Measurements from ENCODE around the gene AGBL1.
"Not testable (repeated sequence)": the region's sequence is repeated elsewhere in the genome, so short reads cannot be mapped to it uniquely, and the experiment has no call there.

AGBL1 gene

DNA sequence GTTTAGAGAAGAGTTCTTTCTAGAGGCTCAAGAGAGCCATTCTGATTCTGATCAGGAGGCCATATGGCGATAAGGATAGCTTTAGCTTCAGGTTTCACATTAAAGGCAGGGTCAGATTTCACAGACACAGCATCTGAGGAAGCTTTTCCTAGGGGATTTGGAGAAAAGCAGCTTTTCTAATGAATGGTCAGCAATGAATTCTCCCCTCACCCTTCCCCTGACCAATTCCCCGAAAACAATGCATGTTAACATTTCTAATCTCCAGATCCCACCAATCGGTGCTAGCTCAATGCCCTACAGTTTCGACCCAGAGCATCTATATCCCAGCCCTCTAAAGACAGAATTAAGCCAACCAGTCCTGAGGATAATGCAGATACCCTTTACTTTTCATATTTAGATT lies 9.8 kb downstream of the AGBL1 start:
- FAIRE-seq (no peak), DNase-seq (ENCODE audit: insufficient read length) (no peak)
- no peak for TF ChIP-seq POLR2AphosphoS5 (IDR thresholded peaks at IDR 0.05; ENCODE audit: low read depth, low read length)

DNA sequence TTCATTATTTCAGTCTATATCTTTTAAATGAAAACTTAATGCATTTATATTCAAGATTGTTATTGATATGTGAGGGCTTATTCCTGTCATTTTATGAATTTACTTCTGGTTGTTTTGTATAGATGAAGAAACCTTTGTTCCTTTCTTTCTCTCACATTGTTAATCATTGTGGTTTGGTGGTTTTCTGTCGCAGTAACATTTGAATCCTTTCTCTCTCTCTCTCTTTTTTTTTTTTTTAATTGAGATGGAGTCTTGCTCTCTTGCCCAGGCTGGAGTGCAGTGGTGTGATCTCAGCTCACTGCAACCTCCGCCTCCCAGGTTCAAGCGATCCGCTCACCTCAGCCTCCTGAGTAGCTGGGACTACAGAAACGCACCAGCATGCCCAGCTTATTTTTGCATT lies 22.1 kb downstream of the AGBL1 start:
- FAIRE-seq, result no peak
- no peak for DNase-seq (ENCODE audit: insufficient read length)
- no peak for TF ChIP-seq POLR2AphosphoS5 (IDR thresholded peaks at IDR 0.05; ENCODE audit: low read depth, low read length)
- no peak for TF ChIP-seq POLR2A (IDR thresholded peaks at IDR 0.05; ENCODE audit: low read depth, low read length)
- TF ChIP-seq TAF1 (IDR thresholded peaks at IDR 0.05; ENCODE audit: borderline replicate concordance, low read depth, low read length), result no peak

DNA sequence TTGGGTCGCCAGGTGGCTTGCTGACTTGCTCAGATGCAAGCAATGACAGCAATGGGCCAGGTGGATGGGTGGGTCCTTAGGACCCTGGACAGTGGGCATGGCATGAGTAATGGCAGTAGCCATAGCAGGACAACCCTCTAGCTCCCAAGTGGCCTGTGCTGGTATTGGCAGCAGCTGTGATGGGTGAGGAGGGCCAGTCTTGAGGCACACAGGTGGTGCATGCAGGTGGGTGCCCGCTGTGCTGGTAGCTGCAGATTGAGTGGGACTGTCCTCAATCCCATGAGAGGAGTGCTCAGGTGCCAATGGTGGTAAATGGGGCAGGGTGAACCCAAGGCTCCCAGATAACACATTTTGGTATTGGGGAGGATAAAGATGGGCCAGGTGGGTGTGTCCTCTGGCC lies 24.2 kb downstream of the AGBL1 start:
- TF ChIP-seq TAF1 (IDR thresholded peaks at IDR 0.05; ENCODE audit: borderline replicate concordance, low read depth, low read length), result no peak
- no peak for TF ChIP-seq POLR2A (IDR thresholded peaks at IDR 0.05; ENCODE audit: low read depth, low read length)
- no peak for TF ChIP-seq POLR2AphosphoS5 (IDR thresholded peaks at IDR 0.05; ENCODE audit: low read depth, low read length)
- no peak for DNase-seq (ENCODE audit: insufficient read length)
- no peak for FAIRE-seq

DNA sequence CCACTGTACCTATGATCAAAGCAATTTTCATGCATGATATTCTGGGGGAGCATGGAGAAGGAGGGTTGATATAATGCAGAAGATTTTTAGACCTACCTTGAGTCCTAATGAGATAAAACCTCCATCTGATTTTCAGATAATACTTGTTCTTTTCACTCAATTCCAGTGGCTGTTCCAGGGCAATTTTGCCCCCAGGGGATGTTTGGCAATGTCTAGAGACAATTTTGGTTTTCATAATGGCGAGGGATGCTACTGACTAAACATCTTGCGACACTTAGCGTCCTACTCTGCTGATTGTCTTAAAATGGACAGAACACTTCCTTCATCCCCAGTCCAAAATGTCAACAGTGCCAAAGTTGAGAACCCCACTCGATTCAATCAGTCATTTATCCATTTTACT lies 26.6 kb downstream of the AGBL1 start:
- no peak for TF ChIP-seq TAF1 (IDR thresholded peaks at IDR 0.05; ENCODE audit: borderline replicate concordance, low read depth, low read length)
- no peak for TF ChIP-seq POLR2A (IDR thresholded peaks at IDR 0.05; ENCODE audit: low read depth, low read length)
- no peak for TF ChIP-seq POLR2AphosphoS5 (IDR thresholded peaks at IDR 0.05; ENCODE audit: low read depth, low read length)
- no peak for FAIRE-seq
- no peak for DNase-seq (ENCODE audit: insufficient read length)

DNA sequence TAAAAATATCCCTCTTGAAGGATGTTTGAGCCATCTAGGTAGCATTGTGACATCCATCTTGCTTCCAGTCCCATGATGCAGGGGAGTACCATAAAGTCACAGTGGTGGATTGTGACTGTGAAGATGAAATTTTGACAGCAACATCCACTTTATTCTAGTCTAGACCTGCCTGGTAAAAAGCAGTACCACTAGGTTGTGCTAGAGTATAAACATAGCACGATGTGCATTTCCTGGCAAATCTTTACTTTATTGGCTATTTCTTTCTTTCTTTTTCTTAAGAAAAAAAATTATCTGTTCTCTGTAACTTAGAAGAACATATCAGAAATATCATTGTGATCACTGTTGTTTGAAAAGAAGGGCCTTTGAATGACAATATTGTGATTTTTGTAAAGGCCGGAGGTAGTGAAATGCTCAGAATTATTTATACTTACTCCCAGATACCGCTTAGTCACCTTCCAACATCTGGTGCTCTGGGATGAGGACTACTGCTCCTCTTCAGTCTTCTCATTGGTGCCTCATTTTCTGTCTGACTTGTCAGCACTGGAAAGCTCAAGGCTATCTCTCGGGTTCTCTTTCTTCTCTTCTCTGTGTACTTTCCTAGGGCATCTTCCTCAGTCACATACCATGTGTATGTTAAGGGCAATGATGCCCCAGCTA lies 35.6 kb downstream of the AGBL1 start:
- no peak for FAIRE-seq
- TF ChIP-seq POLR2A (IDR thresholded peaks at IDR 0.05; ENCODE audit: low read depth, low read length) (no peak), TAF1 (IDR thresholded peaks at IDR 0.05; ENCODE audit: borderline replicate concordance, low read depth, low read length) (no peak), POLR2AphosphoS5 (IDR thresholded peaks at IDR 0.05; ENCODE audit: low read depth, low read length) (no peak)

DNA sequence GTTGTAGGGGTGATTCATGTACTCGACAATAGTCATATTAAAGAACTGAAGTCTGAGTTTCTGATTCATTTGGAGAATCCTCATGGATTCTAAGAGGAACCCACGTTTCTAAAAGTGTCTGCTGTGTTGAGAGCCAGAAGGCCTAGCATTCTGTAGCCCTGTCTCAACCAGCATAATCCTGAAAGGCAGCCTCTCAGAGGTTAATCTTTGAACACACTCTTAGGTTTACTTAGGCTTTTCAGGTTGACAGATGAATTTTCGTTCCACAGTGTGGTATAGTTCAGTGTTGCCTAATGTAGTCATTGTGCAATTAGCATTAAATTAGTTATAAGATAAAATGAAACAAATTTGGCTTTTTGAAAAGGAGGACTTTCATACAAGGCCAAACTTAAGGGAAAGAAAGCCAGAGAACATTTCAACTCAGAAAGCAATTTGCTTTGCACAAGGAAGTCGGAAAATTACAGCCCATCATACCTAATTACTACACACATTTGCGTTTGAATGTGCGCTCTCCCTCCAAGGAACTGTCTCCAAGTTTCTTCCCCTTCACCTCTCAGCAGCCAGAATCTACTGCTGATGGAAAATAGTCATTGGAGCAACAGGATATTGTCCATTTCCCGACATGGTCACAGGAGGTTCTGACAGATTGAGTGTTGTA lies 42.0 kb downstream of the AGBL1 start:
- TF ChIP-seq POLR2A (IDR thresholded peaks at IDR 0.05; ENCODE audit: low read depth, low read length) (no peak), TAF1 (IDR thresholded peaks at IDR 0.05; ENCODE audit: borderline replicate concordance, low read depth, low read length) (no peak), POLR2AphosphoS5 (IDR thresholded peaks at IDR 0.05; ENCODE audit: low read depth, low read length) (no peak)
- DNase-seq (ENCODE audit: insufficient read length) (no peak), FAIRE-seq (no peak)

More for the DNA sequence above, 35.6 kb downstream of the AGBL1 start:
- no peak for DNase-seq (ENCODE audit: insufficient read length)

DNA sequence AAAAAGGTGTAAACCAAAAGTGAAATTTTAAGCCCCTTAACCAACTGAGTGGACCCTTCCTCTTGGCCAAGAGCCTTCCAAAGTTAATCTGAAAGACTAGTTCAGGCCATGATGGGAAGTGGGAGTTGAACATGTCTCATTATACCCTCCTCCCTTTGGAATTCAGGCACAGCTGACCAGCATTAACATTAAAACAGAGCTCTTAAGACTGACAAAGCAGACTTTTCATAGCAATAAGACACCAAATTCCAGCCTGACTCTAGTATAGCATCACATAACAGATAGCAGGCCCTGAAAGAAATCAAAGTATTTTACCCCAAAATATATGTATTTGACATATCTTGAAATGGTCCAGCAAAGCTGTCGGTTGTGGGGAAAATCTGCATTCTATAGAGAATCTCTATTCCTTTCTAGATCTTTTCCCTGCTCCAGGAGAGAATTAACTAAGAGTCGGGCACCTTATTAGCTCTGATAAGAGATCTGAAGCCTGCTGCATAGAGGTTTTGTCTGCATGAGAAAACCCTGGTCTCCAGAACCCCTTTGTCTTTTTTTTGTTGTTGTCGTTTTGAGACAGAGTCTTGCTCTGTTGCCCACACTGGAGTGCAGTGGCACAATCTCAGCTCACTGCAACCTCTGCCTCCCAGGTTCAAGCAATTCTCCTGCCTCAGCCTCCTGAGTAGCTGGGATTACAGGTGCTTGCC lies 43.2 kb downstream of the AGBL1 start:
- not testable (repeated sequence) for DNase-seq (ENCODE audit: insufficient read length); FAIRE-seq

DNA sequence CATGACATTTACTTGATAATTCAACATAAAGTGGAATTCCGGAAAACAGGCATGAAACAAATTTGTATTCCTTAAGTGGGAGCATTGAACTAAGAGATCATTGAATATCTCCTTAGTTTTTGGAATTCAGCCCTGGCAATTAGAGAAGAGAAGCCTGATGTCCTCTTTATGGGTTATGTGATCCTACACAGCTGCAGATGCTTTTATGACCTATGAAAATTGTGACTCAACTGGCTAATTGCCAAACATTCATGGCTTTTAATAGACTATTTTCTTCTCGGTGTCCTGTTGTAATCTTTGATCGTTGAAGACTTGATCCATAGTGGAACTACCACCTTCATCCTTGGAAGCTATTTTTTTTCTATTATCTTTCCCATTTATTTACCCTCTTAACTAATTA lies 46.1 kb downstream of the AGBL1 start:
- DNase-seq (ENCODE audit: insufficient read length) (no peak), FAIRE-seq (no peak)
- no peak for TF ChIP-seq POLR2AphosphoS5 (IDR thresholded peaks at IDR 0.05; ENCODE audit: low read depth, low read length)
- TF ChIP-seq TAF1 (IDR thresholded peaks at IDR 0.05; ENCODE audit: borderline replicate concordance, low read depth, low read length), result no peak
- no peak for TF ChIP-seq POLR2A (IDR thresholded peaks at IDR 0.05; ENCODE audit: low read depth, low read length)

DNA sequence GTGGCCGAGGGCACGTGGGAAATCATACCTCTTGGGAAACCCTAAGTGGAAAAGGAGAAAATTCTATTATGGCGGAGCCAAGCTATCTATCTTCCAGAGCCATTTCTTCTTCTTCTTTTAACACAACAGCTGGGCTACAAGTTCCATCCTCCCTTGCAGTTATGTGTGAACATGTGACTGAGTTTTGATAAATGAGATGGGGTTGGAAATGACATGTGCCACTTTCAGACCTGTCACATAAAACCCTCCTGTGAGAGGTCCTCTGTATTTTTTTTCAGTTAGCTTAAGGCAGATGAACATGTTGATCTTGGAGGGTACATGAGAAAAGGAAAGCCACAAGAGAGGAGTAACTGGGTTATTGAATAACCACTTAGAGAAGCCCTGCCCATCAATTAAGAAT lies 47.9 kb downstream of the AGBL1 start:
- FAIRE-seq (no peak), DNase-seq (ENCODE audit: insufficient read length) (no peak)
- TF ChIP-seq POLR2A (IDR thresholded peaks at IDR 0.05; ENCODE audit: low read depth, low read length) (no peak), POLR2AphosphoS5 (IDR thresholded peaks at IDR 0.05; ENCODE audit: low read depth, low read length) (no peak), TAF1 (IDR thresholded peaks at IDR 0.05; ENCODE audit: borderline replicate concordance, low read depth, low read length) (no peak)

DNA sequence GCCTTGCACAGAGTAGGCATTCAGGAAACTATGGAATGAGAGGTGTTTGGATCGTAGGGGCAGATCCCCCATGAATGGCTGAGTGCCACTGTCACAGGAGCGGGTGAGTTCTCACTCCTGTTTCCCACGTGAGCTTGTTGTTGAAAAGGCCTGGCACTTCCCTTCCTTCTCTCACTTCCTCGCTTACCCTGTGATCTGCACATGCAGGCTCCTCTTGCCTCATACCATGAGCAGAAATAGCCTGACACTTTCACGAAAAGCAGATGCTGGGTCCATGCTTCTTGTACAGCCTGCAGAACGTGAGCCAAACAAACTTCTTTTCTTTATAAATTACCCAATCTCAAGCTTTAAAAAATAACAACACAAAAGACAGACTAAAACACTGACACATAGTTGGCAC lies 55.4 kb downstream of the AGBL1 start:
- no peak for TF ChIP-seq TAF1 (IDR thresholded peaks at IDR 0.05; ENCODE audit: borderline replicate concordance, low read depth, low read length)
- TF ChIP-seq POLR2AphosphoS5 (IDR thresholded peaks at IDR 0.05; ENCODE audit: low read depth, low read length), result no peak
- TF ChIP-seq POLR2A (IDR thresholded peaks at IDR 0.05; ENCODE audit: low read depth, low read length), result no peak
- FAIRE-seq (no peak), DNase-seq (ENCODE audit: insufficient read length) (no peak)

DNA sequence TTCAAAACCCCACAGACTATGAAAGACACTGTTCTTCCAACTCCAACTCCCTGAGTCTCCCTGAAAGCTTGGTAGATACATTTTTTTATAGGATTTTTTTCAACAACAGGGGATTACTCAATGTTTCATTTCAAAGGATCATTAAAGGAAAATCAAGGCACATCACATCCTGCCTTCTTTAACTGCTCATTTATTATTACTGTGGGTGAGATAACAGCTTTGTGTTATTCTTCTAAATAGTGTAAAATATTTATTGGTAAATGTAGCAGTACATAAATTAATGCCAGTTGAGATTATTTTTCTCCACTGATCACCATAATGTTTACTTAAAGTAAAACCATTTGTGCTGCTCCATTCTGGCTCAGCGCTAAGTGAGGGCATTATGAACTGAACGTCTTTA lies 57.2 kb downstream of the AGBL1 start:
- FAIRE-seq, result no peak
- TF ChIP-seq POLR2A (IDR thresholded peaks at IDR 0.05; ENCODE audit: low read depth, low read length) (no peak), POLR2AphosphoS5 (IDR thresholded peaks at IDR 0.05; ENCODE audit: low read depth, low read length) (no peak), TAF1 (IDR thresholded peaks at IDR 0.05; ENCODE audit: borderline replicate concordance, low read depth, low read length) (no peak)

DNA sequence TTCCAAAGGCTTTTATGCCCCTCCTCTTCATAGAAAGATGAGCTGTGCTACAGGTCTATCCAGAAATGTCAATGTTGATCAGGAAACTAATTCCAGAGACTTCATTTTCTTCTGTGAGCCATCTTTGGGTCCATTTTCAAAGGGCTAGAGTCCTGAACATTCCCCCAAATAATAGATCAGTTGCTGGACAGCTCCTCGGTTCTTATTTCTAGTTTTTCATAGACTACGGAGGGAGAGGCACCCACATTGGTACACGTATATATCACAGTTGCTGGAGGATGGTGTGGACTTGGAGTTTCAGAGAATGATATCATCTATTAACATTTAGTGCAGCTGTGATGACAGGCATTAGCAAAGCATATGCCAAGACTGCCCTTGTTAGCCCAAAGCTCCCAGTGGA lies 59.1 kb downstream of the AGBL1 start:
- TF ChIP-seq TAF1 (IDR thresholded peaks at IDR 0.05; ENCODE audit: borderline replicate concordance, low read depth, low read length) (no peak), POLR2AphosphoS5 (IDR thresholded peaks at IDR 0.05; ENCODE audit: low read depth, low read length) (no peak)
- DNase-seq (ENCODE audit: insufficient read length) (no peak), FAIRE-seq (no peak)

More for the DNA sequence above, 57.2 kb downstream of the AGBL1 start:
- no peak for DNase-seq (ENCODE audit: insufficient read length)

Data from GM12892 (cell line).